Psoas muscle (tissue), 8 donors: ENCODE results near the gene RPTOR. TPM values are rescaled to one million over a fixed set of nuclear protein-coding genes. Genes with fewer than 3 reads are reported as not detected.

ENCODE experiments used
- ATAC-seq, 4 donors: fragments of 200-7000 bp; cut with Tn5 transposase; one replicate each; pipeline ENCODE4 v1.9.1; 2020; ENCODE audit warnings: moderate library complexity in 3 of 4, mild to moderate bottlenecking in 2 of 4
- DNase-seq, 2 donors: peaks; one replicate each; pipeline ENCODE4 v3.0.0-alpha.2; 2020
- H3K27ac ChIP-seq: fragments of 200-600 bp; one replicate; pipeline ENCODE4 v1.8.0; 2022
- H3K27me3 ChIP-seq, 3 donors: fragments of 200-600 bp in 1 of 3; one replicate each; pipeline versions ENCODE4 v1.6.1 to v1.8.0; 2013 to 2022; ENCODE audit warnings: low read length in 2 of 3, mild to moderate bottlenecking in 2 of 3, moderate library complexity in 1 of 3; ENCODE audit not compliant: insufficient read depth in 3 of 3
- H3K36me3 ChIP-seq, 2 donors: fragments of 200-600 bp in 1 of 2; one replicate each; pipeline versions ENCODE4 v1.6.1 to v1.8.0; 2013 to 2022; ENCODE audit warnings: low read depth in 1 of 2, mild to moderate bottlenecking in 1 of 2, moderate library complexity in 1 of 2; ENCODE audit not compliant: insufficient read depth in 1 of 2
- H3K4me1 ChIP-seq: fragments of 200-600 bp; one replicate; pipeline ENCODE4 v1.8.0; 2022
- H3K4me3 ChIP-seq: fragments of 200-600 bp; one replicate; pipeline ENCODE4 v1.8.0; 2022; ENCODE audit warnings: mild to moderate bottlenecking
- H3K9me3 ChIP-seq: fragments of 200-600 bp; one replicate; pipeline ENCODE4 v1.8.0; 2022
- CTCF ChIP-seq: fragments of 200-600 bp; IDR thresholded peaks from one replicate; pipeline ENCODE4 v1.8.0; 2022; ENCODE audit warnings: antibody characterized with exemption
- WGBS, 3 donors: extraction: QIAGEN DNeasy Blood & Tissue Kit; methylation state at CpG; one replicate each; pipeline versions ENCODE4 v1.1.6 to v1.1.7; 2013; 5-methylcytosine and 5-hydroxymethylcytosine counted together
- intact Hi-C, 2 donors: fragments of 100-400 bp; cut with DNase I; formaldehyde crosslinking; loops; one replicate each; pipeline versions ENCODE4 v1.11.0 to v1.14.2; 2022
- polyA plus RNA-seq, 3 donors: library from polyadenylated mRNA; stranded (reverse); fragments of 200-250 nt; gene quantifications; one replicate each; pipeline ENCODE4 v1.2.3, GENCODE V29; 2013
- total RNA-seq, 4 donors: library from RNA; stranded (reverse); fragmentation: NEBNext Ultra II Directional in 2 of 4; extraction: Animal tissue kit (Norgen Biotek cat#: 25700) in 2 of 4; gene quantifications; one replicate each; pipeline versions ENCODE4 v1.2.1 to v1.2.4, GENCODE V29; 2021 to 2023
- donor health status: healthy with polysubstance abuse.
- donor health status: DM: no; HTN: no; CAD: no; lungs with moderate emphysema.
- donor health status: Bipolar disorder and iron deficiency.
- donor health status: healthy.
- donor health status: DM: yes; HTN: yes; CAD: no.
- donor health status: DM: no; HTN: no; CAD: no.
- donor health status: DM: no; HTN: no; CAD: no.
- donor health status: DM: yes; HTN: yes; CAD: no.

The RPTOR gene
- total and polyA plus RNA-seq, 7 donors = 13.6 to 82.2 (median 32.5) TPM

- TF ChIP-seq CTCF = no peak
- H3K4me3 ChIP-seq = no peak overlapping the region
- WGBS, 3 donors = 91 to 93% (median 92%) methylated on average over 17 of the region's 17 CpGs
- H3K27me3 ChIP-seq = no peaks in the 10 kb centered on the region
- DNase-seq (peak in 1 of 2 donors; percentile 34), ATAC-seq (no peak)
- peaks cover 0 to 53% of the 10 kb centered on the region in 2 donors for H3K36me3 ChIP-seq
- no peak overlapping the region for H3K27ac ChIP-seq
- intact Hi-C loops = no loop called here
- peaks cover 11% of the 10 kb centered on the region for H3K4me1 ChIP-seq
- H3K9me3 ChIP-seq = no peaks in the 10 kb centered on the region
Observed at GRCh38 chr17:80943346-80944145, 398.9 kb downstream of the RPTOR start.

DNA sequence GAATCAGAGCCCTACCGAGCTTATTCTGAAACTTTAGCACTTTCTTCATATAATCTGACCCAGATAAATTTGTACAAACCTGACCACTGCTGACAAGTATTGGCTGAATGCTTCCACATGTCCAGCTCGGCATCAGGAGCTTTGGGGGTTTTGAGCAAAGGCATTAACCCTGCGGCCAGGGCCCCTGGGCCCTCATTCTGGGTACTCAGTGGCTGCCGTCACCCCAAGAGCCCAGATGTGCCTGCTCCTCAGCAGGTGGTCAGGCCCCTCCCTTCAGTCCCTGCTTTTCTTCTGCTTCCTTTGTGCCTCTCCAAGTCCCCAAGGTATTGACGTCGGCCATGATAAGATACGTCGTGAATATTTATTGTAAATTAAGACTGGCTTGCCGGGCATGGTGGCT lies 399.7 kb downstream of the RPTOR start:
- Histone ChIP-seq H3K27ac (no peak overlapping the region), H3K36me3 (peaks cover 0 to 57% of the 10 kb centered on the region in 2 donors), H3K4me1 (peaks cover 11% of the 10 kb centered on the region), H3K27me3 (no peaks in the 10 kb centered on the region), H3K4me3 (no peak overlapping the region), H3K9me3 (no peaks in the 10 kb centered on the region)
- TF ChIP-seq CTCF = no peak
- ATAC-seq (no peak), DNase-seq (no peak)
- intact Hi-C loops = no loop called here
- 86 to 94% (median 93%) methylated on average over 9 of the region's 9 CpGs for WGBS, 3 donors

DNA sequence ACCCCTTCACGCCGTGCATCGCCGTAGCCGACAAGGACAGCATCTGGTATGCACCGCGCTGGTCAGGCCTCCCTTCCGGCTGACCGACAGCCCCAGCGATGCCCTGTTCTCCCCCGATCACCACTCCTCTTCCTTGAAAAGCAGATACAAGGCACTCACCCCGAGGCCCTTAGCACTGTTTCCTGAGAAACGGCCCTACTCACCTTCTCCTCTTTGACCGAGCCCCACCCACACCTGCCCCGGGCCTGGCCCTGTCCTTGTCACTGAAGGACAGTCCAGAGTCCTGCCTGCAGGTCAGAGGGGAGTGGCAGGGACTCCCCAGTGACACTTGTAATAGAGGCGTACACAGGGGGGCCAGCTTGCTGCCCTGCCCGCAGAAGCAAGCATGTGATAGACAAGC lies 401.1 kb downstream of the RPTOR start:
- Histone ChIP-seq H3K4me1 (peaks cover 11% of the 10 kb centered on the region), H3K36me3 (peaks cover 0 to 60% of the 10 kb centered on the region in 2 donors), H3K27ac (no peak overlapping the region), H3K4me3 (no peak overlapping the region), H3K27me3 (no peaks in the 10 kb centered on the region), H3K9me3 (no peaks in the 10 kb centered on the region)
- no peak for TF ChIP-seq CTCF
- ATAC-seq = no peak
- intact Hi-C loops = no loop called here
- 95 to 96% (median 96%) methylated on average over 17 of the region's 17 CpGs for WGBS, 3 donors
- peak in 1 of 2 donors; percentile 30 for DNase-seq

GRCh38 chr17:80946449-80946848 lies 401.8 kb downstream of the RPTOR start:
- no peaks in the 10 kb centered on the region for H3K9me3 ChIP-seq
- H3K27ac ChIP-seq = no peak overlapping the region
- ATAC-seq = no peak
- peaks cover 11% of the 10 kb centered on the region for H3K4me1 ChIP-seq
- 95 to 97% (median 95%) methylated on average over 8 of the region's 8 CpGs for WGBS, 3 donors
- TF ChIP-seq CTCF = no peak
- no peak for DNase-seq
- no peaks in the 10 kb centered on the region for H3K27me3 ChIP-seq
- H3K4me3 ChIP-seq = no peak overlapping the region
- intact Hi-C loops = no loop called here
- H3K36me3 ChIP-seq = peaks cover 0 to 63% of the 10 kb centered on the region in 2 donors
